Ishikawa (cell line): ENCODE results near the gene LCA5.

Experiments used
- CEBPB ChIP-seq: IDR thresholded peaks from 2 replicates; pipeline ENCODE4 v1.6.1; 2012
- EGR1 ChIP-seq: IDR thresholded peaks from 2 replicates; pipeline ENCODE4 v1.6.1; 2012
- EP300 ChIP-seq: IDR thresholded peaks from 2 replicates; pipeline ENCODE4 v1.6.1; 2012; ENCODE audit warnings: borderline replicate concordance
- FOXM1 ChIP-seq: IDR thresholded peaks from 2 replicates; pipeline ENCODE4 v1.6.1; 2012; ENCODE audit warnings: low read depth, borderline replicate concordance
- NFIC ChIP-seq: IDR thresholded peaks from 2 replicates; pipeline ENCODE4 v1.6.1; 2012
- RAD21 ChIP-seq: IDR thresholded peaks from 2 replicates; pipeline ENCODE4 v1.6.1; 2012; ENCODE audit warnings: low read depth
- TAF1 ChIP-seq: IDR thresholded peaks from 2 replicates; pipeline ENCODE4 v1.6.1; 2012; ENCODE audit warnings: low read depth, mild to moderate bottlenecking
- TCF12 ChIP-seq: IDR thresholded peaks from 2 replicates; pipeline ENCODE4 v1.6.1; 2012; ENCODE audit warnings: low read depth
- TEAD4 ChIP-seq: IDR thresholded peaks from 2 replicates; pipeline ENCODE4 v1.6.1; 2012
- YY1 ChIP-seq: IDR thresholded peaks from 2 replicates; pipeline ENCODE4 v1.6.1; 2012; ENCODE audit warnings: low read depth
- ZBTB7A ChIP-seq: IDR thresholded peaks from 2 replicates; pipeline ENCODE4 v1.6.1; 2012; ENCODE audit warnings: low read depth
- TF ChIP-seq, protein P1 (sequence below): IDR thresholded peaks from 2 replicates; pipeline ENCODE4 v1.6.1; 2012; ENCODE audit warnings: low read depth, mild to moderate bottlenecking
- TF ChIP-seq, protein P2 (sequence below): IDR thresholded peaks from 2 replicates; pipeline ENCODE4 v1.6.1; 2012

DNA sequence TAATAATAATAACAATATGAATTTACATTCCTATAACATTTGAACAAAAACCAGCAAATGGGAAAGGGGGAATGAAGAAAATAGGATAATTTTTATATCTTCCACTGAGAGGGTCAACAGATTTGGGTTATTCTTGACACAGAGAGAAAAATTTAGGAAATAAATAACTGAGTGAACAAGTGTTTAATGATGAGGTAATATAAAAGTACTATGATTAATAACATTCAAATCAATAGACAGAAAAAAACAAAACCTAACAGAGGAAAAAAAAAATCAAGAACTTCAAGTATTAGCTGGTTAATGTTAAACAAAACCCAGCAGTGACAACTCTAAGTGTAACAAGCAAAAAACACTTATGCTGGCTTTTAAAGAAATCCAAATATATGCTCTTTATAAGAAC lies 66.5 kb downstream of the LCA5 start:
- TF ChIP-seq EGR1 (no peak), TAF1 (no peak), EP300 (no peak), CEBPB (no peak), NFIC (no peak), RAD21 (no peak), FOXM1 (no peak), TEAD4 (no peak), YY1 (no peak), ZBTB7A (no peak), TCF12 (no peak)
- TF ChIP-seq, protein P1, sequence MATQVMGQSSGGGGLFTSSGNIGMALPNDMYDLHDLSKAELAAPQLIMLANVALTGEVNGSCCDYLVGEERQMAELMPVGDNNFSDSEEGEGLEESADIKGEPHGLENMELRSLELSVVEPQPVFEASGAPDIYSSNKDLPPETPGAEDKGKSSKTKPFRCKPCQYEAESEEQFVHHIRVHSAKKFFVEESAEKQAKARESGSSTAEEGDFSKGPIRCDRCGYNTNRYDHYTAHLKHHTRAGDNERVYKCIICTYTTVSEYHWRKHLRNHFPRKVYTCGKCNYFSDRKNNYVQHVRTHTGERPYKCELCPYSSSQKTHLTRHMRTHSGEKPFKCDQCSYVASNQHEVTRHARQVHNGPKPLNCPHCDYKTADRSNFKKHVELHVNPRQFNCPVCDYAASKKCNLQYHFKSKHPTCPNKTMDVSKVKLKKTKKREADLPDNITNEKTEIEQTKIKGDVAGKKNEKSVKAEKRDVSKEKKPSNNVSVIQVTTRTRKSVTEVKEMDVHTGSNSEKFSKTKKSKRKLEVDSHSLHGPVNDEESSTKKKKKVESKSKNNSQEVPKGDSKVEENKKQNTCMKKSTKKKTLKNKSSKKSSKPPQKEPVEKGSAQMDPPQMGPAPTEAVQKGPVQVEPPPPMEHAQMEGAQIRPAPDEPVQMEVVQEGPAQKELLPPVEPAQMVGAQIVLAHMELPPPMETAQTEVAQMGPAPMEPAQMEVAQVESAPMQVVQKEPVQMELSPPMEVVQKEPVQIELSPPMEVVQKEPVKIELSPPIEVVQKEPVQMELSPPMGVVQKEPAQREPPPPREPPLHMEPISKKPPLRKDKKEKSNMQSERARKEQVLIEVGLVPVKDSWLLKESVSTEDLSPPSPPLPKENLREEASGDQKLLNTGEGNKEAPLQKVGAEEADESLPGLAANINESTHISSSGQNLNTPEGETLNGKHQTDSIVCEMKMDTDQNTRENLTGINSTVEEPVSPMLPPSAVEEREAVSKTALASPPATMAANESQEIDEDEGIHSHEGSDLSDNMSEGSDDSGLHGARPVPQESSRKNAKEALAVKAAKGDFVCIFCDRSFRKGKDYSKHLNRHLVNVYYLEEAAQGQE: no peak
- TF ChIP-seq, protein P2, sequence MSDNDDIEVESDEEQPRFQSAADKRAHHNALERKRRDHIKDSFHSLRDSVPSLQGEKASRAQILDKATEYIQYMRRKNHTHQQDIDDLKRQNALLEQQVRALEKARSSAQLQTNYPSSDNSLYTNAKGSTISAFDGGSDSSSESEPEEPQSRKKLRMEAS: no peak
